Measurements from ENCODE around the gene SPATA7. TPM values are rescaled to one million over a fixed set of nuclear protein-coding genes. Genes with fewer than 3 reads are reported as not detected.

SPATA7 gene
- total and polyA plus RNA-seq, 7 donors, result 2.1 to 9.7 (median 4.8) TPM

GRCh38 chr14:88388741-88389282 is 3.4 kb downstream of the SPATA7 start:
- Histone ChIP-seq H3K4me3 (no peak overlapping the region), H3K36me3 (ENCODE audit: insufficient read depth in 1 of 2, low read depth in 1 of 2) (peaks cover 0 to 26% of the 10 kb centered on the region in 2 donors), H3K27me3 (ENCODE audit: insufficient read depth in 3 of 3, low read length in 2 of 3) (no peaks in the 10 kb centered on the region), H3K9me3 (no peaks in the 10 kb centered on the region), H3K4me1 (no peaks in the 10 kb centered on the region), H3K27ac (no peak overlapping the region)
- TF ChIP-seq CTCF (IDR thresholded peaks at IDR 0.05), result no peak
- intact Hi-C loops (cut with DNase I), result loop anchor here in 1 of 2 donors (10.0 kb wide), 1 partner anchor 394 kb away; the partner anchor contains the start of gene GALC
- ATAC-seq, result no peak
- DNase-seq, result no peak
- WGBS, 3 donors, result 89 to 95% (median 93%) methylated on average over 6 of the region's 6 CpGs

GRCh38 chr14:88392609-88393008 is 7.2 kb downstream of the SPATA7 start:
- intact Hi-C loops (cut with DNase I), result no loop called here
- TF ChIP-seq CTCF (IDR thresholded peaks at IDR 0.05), result no peak
- H3K27ac ChIP-seq, result no peak overlapping the region
- peaks cover 0 to 51% of the 10 kb centered on the region in 2 donors for H3K36me3 ChIP-seq (ENCODE audit: insufficient read depth in 1 of 2, low read depth in 1 of 2)
- 95 to 98% (median 97%) methylated on average over 2 of the region's 2 CpGs for WGBS, 3 donors
- no peaks in the 10 kb centered on the region for H3K27me3 ChIP-seq (ENCODE audit: insufficient read depth in 3 of 3, low read length in 2 of 3)
- ATAC-seq (no peak), DNase-seq (no peak)
- H3K4me3 ChIP-seq, result no peak overlapping the region
- H3K9me3 ChIP-seq, result no peaks in the 10 kb centered on the region
- H3K4me1 ChIP-seq, result no peaks in the 10 kb centered on the region

GRCh38 chr14:88411039-88411438 is 25.6 kb downstream of the SPATA7 start:
- Histone ChIP-seq H3K9me3 (peaks cover 8% of the 10 kb centered on the region), H3K36me3 (ENCODE audit: insufficient read depth in 1 of 2, low read depth in 1 of 2) (peaks cover 0 to 6% of the 10 kb centered on the region in 2 donors), H3K27me3 (ENCODE audit: insufficient read depth in 3 of 3, low read length in 2 of 3) (no peaks in the 10 kb centered on the region), H3K4me3 (no peak overlapping the region), H3K4me1 (no peaks in the 10 kb centered on the region), H3K27ac (no peak overlapping the region)
- no peak for TF ChIP-seq CTCF (IDR thresholded peaks at IDR 0.05)
- DNase-seq (no peak), ATAC-seq (no peak)
- WGBS, 3 donors, result 96 to 97% (median 97%) methylated on average over 5 of the region's 5 CpGs
- intact Hi-C loops (cut with DNase I), result no loop called here

GRCh38 chr14:88417594-88417993 is 32.1 kb downstream of the SPATA7 start:
- intact Hi-C loops (cut with DNase I), result no loop called here
- no peak for TF ChIP-seq CTCF (IDR thresholded peaks at IDR 0.05)
- peaks cover 5% of the 10 kb centered on the region for H3K9me3 ChIP-seq
- H3K27ac ChIP-seq, result no peak overlapping the region
- peaks cover 0 to 18% of the 10 kb centered on the region in 2 donors for H3K36me3 ChIP-seq (ENCODE audit: insufficient read depth in 1 of 2, low read depth in 1 of 2)
- H3K4me1 ChIP-seq, result no peaks in the 10 kb centered on the region
- no peak for DNase-seq
- no peak overlapping the region for H3K4me3 ChIP-seq
- ATAC-seq, result no peak
- H3K27me3 ChIP-seq (ENCODE audit: insufficient read depth in 3 of 3, low read length in 2 of 3), result no peaks in the 10 kb centered on the region

- Histone ChIP-seq H3K27me3 (ENCODE audit: insufficient read depth in 3 of 3, low read length in 2 of 3) (no peaks in the 10 kb centered on the region), H3K27ac (no peak overlapping the region), H3K4me3 (no peak overlapping the region), H3K9me3 (peaks cover 5% of the 10 kb centered on the region), H3K36me3 (ENCODE audit: insufficient read depth in 1 of 2, low read depth in 1 of 2) (peaks cover 0 to 18% of the 10 kb centered on the region in 2 donors), H3K4me1 (no peaks in the 10 kb centered on the region)
- intact Hi-C loops (cut with DNase I), result no loop called here
- TF ChIP-seq CTCF (IDR thresholded peaks at IDR 0.05), result no peak
- ATAC-seq (no peak), DNase-seq (no peak)
- 94 to 100% (median 97%) methylated on average over 3 of the region's 3 CpGs for WGBS, 3 donors
Measured at GRCh38 chr14:88420187-88420586, 34.7 kb downstream of the SPATA7 start.

All from psoas muscle (tissue), 8 donors.